Measurements from ENCODE around the gene FAU. TPM values are rescaled to one million over a fixed set of nuclear protein-coding genes. Genes with fewer than 3 reads are reported as not detected.

The FAU gene
- total and polyA plus RNA-seq, 2 of the 13 experiments (the other 11 are each of a cell fraction or from before 2014, with no cell fraction given): 374 to 869 TPM

DNA sequence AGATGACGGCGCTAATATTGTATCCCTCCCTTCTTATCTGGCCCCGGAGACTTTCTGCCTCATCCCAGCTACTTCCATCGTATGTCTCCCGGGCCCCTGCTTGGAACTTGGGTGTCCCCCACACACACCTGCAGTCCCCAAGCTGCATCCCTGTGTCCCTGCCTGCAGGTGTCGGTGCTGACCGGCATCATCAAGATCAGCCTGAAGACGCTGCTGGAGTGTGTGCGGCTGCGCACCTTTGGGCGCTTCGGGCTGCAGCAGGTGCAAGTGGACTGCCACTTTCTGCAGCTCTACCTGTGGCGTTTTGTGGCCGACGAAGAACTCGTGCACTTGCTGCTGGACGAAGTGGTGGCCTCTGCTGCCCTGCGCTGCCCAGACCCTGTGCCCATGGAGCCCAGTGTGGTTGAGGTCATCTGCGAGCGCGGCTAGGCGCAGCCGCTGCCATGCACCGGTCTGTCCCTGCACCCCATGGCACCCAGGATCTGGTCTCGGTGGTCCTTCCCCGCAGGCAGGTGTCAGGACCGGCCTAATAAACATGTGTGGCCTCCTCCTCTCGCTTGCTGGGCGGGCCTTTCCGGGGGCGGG, 10.7 kb downstream of the FAU start (continued):
- TF ChIP-seq ZNF569 (CRISPR knock-in tag; IDR thresholded peaks at IDR 0.05; ENCODE audit: borderline replicate concordance) (no peak), ZNF3 (CRISPR knock-in tag; IDR thresholded peaks at IDR 0.05) (no peak), ZNF703 (CRISPR knock-in tag; IDR thresholded peaks at IDR 0.05; ENCODE audit: borderline replicate concordance) (no peak), TARDBP (CRISPR knock-in tag; IDR thresholded peaks at IDR 0.05) (no peak), BRD4 (CRISPR knock-in tag; IDR thresholded peaks at IDR 0.05) (no peak), ZNF720 (CRISPR knock-in tag; IDR thresholded peaks at IDR 0.05) (no peak), ZNF772 (CRISPR knock-in tag; IDR thresholded peaks at IDR 0.05) (no peak), MEIS2 (CRISPR knock-in tag; IDR thresholded peaks at IDR 0.05) (no peak), IRF2 (CRISPR knock-in tag; IDR thresholded peaks at IDR 0.05) (no peak), POLR2G (IDR thresholded peaks at IDR 0.05; ENCODE audit: low read depth, low read length) (no peak), NFE2L1 (CRISPR knock-in tag; IDR thresholded peaks at IDR 0.05; ENCODE audit: borderline replicate concordance) (no peak), ZNF143 (CRISPR knock-in tag; IDR thresholded peaks at IDR 0.05) (no peak), DNMT1 (CRISPR knock-in tag; IDR thresholded peaks at IDR 0.05) (no peak), ZNF781 (CRISPR knock-in tag; IDR thresholded peaks at IDR 0.05; ENCODE audit: borderline replicate concordance, not compliant biosample characterization) (no peak), ZBTB38 (CRISPR knock-in tag; IDR thresholded peaks at IDR 0.05) (peak; percentile 35; the same call in 1 of the 2 replicates), NR2F2 (IDR thresholded peaks at IDR 0.05; ENCODE audit: borderline replicate concordance, low read depth) (no peak), ZNF619 (CRISPR knock-in tag; IDR thresholded peaks at IDR 0.05) (no peak), ZNF33B (CRISPR knock-in tag; IDR thresholded peaks at IDR 0.05) (no peak), MBNL3 (CRISPR knock-in tag; conservative IDR thresholded peaks at IDR 0.05) (no peak), ZNF160 (CRISPR knock-in tag; IDR thresholded peaks at IDR 0.05) (no peak), JUN (CRISPR knock-in tag; IDR thresholded peaks at IDR 0.05) (peak; percentile 24; the same call in 1 of the 2 replicates), RORA (CRISPR knock-in tag; IDR thresholded peaks at IDR 0.05) (no peak), MYC (CRISPR knock-in tag; IDR thresholded peaks at IDR 0.05; ENCODE audit: borderline replicate concordance) (no peak), ZNF782 (CRISPR knock-in tag; IDR thresholded peaks at IDR 0.05; ENCODE audit: borderline replicate concordance) (no peak), HNRNPLL (IDR thresholded peaks at IDR 0.05; ENCODE audit: low read depth, low read length, poor library complexity, severe bottlenecking) (no peak), ZNF747 (CRISPR knock-in tag; IDR thresholded peaks at IDR 0.05; ENCODE audit: borderline replicate concordance) (no peak), ZNF251 (CRISPR knock-in tag; IDR thresholded peaks at IDR 0.05) (no peak; the same call in 1 of the 2 replicates), MATR3 (CRISPR knock-in tag; IDR thresholded peaks at IDR 0.05) (no peak), ZNF17 (CRISPR knock-in tag; IDR thresholded peaks at IDR 0.05) (no peak)
- TF ChIP-seq, protein P1, sequence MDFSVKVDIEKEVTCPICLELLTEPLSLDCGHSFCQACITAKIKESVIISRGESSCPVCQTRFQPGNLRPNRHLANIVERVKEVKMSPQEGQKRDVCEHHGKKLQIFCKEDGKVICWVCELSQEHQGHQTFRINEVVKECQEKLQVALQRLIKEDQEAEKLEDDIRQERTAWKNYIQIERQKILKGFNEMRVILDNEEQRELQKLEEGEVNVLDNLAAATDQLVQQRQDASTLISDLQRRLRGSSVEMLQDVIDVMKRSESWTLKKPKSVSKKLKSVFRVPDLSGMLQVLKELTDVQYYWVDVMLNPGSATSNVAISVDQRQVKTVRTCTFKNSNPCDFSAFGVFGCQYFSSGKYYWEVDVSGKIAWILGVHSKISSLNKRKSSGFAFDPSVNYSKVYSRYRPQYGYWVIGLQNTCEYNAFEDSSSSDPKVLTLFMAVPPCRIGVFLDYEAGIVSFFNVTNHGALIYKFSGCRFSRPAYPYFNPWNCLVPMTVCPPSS (IDR thresholded peaks at IDR 0.05): no peak
- TF ChIP-seq, protein P2, sequence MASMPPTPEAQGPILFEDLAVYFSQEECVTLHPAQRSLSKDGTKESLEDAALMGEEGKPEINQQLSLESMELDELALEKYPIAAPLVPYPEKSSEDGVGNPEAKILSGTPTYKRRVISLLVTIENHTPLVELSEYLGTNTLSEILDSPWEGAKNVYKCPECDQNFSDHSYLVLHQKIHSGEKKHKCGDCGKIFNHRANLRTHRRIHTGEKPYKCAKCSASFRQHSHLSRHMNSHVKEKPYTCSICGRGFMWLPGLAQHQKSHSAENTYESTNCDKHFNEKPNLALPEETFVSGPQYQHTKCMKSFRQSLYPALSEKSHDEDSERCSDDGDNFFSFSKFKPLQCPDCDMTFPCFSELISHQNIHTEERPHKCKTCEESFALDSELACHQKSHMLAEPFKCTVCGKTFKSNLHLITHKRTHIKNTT (CRISPR knock-in tag; IDR thresholded peaks at IDR 0.05): no peak
- TF ChIP-seq, protein P3, sequence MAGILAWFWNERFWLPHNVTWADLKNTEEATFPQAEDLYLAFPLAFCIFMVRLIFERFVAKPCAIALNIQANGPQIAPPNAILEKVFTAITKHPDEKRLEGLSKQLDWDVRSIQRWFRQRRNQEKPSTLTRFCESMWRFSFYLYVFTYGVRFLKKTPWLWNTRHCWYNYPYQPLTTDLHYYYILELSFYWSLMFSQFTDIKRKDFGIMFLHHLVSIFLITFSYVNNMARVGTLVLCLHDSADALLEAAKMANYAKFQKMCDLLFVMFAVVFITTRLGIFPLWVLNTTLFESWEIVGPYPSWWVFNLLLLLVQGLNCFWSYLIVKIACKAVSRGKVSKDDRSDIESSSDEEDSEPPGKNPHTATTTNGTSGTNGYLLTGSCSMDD (CRISPR knock-in tag; IDR thresholded peaks at IDR 0.05): no peak

Data from HepG2 (cell line).